Inferior parietal cortex (tissue), 1 donor: ENCODE measurements around the gene MAPRE2.

ENCODE experiments used
- DNase-seq: peaks from one replicate; pipeline ENCODE4 v3.0.0-alpha.2; 2016; ENCODE audit errors: extremely low spot score

MAPRE2 gene

GRCh38 chr18:35032113-35032512, 9.1 kb upstream of the MAPRE2 start:
- DNase-seq: no peak

GRCh38 chr18:35038029-35038428, 3.2 kb upstream of the MAPRE2 start:
- DNase-seq: no peak

DNA sequence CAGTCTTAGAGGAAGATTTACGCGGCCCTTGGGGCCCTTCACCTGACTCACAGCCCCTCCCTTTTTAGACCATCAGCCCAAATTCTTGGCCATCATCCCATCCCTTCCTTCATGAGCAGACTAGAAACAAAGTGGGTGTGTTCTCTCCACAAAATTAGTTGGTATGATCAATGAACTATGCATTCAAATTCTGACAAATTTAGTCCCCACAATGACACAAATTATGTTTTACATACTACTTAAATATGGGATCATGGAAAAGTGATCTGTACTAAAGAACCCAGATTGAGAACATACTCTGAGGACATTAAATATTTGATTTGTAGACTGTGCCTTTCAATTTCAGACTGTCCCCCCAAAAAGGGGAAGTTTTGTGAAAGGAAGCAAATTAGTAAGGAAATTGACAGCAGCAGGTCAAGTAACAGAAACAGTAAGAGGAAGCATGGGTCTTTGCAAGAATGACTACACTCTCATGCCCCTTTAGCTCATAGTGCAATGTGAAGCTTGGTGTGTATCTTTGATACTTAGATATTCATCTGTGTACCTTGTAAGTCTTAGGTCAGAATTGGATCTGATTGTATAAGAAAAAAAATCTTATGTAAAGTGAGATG, 2.2 kb upstream of the MAPRE2 start:
- no peak for DNase-seq

GRCh38 chr18:35040638-35040987, 600 bp upstream of the MAPRE2 start:
- no peak for DNase-seq

DNA sequence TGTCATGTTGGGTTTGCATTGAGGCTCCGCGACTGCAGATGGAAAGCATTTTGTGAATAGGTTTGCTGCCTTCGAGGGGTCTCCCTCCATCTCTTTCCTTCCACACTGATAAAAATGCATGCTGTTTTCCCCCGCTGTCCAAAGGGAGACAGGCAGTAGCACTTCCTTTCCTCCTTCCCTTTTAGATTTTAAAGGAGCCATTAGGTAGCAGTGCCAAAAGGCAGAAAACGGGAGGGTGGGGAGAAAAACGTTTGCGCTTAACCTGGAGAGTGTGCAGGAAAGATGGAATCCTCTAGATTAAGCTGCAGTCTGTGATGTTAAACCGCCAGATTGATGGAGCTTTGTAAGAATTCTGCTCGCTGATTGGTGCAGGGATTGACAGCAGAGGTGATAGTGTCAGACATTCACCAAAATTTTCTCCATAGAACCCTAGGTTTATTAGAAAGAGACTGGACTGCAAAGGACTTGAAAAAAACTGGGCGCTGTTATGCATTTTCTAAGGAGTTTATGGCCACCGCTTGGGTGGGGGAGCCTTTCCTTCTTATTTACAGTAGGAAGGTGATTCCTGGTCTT, 688 bp downstream of the MAPRE2 start:
- no peak for DNase-seq

DNA sequence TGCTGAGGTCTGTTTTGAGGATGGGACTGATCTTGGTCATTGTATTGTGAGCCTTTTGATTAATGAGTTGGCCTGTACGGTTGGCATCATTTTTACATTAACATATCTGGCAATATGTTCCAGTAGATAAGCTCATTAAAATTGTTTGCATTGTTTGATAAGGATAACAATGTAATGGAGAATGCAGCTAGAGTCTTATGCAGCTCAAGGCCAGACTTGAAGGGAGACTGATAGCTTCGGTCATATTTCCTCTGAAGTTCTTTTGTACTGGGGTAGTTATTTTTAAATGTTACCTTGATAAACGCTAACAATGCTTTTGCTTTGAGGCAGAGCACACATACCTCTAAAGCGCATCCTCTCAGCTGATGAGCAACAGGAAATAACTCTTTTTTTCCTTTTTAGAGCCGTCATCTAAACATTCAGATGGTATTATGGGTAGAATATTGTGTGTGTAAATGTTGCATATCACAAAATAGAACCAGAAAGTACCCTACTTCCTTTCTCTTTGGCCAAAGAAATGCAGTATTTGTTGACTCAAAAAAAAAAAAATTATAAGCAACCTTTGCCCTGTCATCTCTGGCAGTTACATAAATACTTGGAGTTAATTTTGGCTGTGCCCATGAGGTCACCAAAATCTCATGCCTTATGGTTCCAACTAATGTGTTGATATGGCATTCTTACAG, 1.3 kb downstream of the MAPRE2 start:
- no peak for DNase-seq

- DNase-seq: no peak
Observed at GRCh38 chr18:35043207-35043606, 2.0 kb downstream of the MAPRE2 start.

DNA sequence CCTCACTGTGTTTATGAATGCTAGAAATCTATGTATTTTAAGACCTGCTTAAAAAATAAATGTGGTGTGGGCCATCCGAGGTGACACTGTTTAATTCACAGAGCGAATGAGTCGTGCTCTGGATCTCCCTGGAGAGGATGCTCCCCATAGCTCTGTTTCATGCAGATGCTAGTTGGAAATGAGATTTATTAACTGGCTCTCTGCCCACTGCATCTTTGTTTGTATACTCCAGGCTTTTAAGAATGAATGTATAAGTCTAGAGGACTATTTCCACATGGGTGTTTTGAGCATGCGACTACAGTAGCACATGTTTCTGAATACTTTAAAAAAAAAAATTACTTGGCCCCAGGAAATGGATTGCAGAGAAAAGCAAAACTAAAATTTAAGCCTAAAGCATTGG, 3.9 kb downstream of the MAPRE2 start:
- no peak for DNase-seq

GRCh38 chr18:35045806-35046205, 4.6 kb downstream of the MAPRE2 start:
- DNase-seq: no peak

GRCh38 chr18:35047697-35048292, 6.6 kb downstream of the MAPRE2 start:
- no peak for DNase-seq

DNA sequence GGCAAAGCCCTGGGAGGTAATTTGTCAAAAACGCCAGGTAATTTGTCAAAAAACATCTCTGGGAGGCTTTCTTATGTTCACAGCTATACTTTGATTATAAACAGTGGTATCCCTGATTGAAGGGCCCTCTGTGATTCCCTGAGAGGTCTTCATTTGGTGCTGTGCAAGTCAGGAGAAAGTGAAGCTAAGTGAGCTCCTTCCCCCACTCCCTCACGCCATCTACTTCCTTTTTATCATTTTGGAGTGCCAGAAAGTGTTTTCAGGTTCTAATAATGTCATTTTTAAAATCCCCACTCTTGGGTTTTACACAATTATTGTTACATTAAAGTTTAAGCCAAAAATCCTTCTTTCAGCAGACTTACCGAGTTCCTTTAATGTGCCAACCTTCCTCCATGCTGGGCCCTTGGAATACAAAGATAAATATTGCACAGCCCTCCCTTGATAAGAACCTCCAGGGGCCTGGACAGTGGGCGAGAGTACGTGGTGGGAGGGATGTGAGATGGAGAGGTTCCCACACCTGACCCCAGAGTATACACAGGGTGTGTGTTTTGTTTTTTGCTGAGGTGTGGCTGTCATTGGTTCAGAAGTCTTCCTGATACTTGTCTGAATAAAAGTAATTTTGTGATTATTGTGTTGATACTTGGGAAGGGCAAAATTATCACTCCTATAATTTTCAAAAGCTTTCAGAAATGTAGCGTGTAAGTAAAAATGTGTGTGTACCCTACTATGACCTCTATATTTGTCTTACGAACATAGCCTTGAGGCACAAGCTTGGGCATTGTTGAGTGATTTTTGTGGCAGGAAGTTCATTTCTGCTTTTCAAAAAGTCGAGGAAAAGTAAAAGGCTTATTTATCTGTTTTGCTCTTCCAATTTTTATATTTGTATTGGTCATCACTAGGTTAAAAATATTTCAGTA, 8.2 kb downstream of the MAPRE2 start:
- no peak for DNase-seq

GRCh38 chr18:35050028-35050546, 8.9 kb downstream of the MAPRE2 start:
- no peak for DNase-seq

DNA sequence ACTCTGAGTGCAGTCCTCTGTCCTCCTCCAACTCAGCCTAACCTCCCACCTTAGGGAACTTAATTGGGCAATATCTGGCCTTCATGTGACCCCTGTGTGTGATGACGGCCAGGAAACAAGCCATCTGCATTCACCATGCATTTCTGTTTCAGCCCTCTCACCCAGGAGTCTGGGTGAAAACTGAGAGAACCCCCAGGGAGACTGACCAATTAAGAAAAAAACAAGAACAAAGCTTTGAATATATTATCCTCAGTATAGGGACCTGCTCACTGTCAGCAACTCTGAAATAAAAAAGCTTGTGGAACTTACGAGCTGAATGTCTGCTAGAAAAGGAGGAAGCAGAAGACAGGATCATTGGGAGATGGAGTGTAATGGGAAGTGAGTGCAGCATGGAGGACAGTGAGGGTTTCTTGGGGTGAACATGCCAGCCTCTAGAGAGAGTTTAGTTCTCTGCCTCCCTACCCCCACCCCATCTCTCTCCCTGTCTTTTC, 9.5 kb downstream of the MAPRE2 start:
- no peak for DNase-seq

DNA sequence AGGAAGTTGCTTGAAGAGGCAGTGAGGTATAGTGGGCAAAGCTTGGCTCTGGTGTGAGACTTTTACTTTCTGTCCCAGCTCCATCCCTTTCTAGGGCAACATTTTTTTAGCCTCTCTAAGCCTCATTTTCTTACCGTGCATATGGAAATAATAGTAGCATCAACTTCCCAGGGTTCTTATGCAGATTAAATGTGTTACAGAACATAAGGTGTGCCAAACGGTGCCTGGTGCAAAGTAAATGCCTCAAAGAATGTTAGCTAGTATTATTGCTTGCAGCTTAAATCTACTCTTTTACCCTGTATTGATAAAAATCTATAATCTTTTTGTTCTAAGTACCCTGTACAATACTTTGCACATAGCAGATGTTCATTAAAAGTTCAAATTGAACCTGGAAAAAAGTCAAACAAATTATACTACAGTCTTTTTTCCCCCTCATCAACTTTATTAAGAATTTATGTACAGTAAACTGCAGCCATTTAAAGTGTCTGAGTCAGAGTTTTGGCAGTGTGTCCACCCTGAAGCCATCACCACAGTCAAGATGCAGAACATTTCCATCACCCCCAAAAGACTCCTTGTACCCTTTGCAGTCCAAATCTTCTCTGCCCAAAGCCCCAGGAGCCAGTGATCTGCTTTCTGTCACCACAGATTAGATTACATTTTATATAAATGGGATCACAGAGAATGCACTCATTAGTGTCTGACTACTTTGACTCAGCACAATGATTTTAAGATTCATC, 10.6 kb downstream of the MAPRE2 start:
- DNase-seq: no peak

DNA sequence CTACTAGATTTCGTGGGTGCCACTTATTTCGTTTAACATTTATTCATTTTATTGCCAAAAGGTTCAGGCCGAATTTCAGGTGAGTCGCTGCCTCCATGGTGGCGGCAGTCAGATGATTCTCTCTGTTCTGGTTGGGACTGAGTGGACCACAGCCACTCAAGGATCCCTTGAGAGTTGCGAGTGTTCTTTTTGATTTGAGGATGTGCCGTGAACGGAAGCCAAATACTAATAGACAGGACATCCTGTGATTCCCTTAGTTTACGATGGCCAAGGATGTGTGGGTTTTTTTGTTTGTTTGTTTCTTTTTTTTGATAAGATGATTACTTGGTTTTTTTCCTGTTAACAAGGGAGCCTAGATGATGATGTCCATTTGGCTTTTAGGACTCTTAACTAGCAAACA, 13.2 kb downstream of the MAPRE2 start:
- no peak for DNase-seq

- no peak for DNase-seq
Observed at GRCh38 chr18:35055105-35055504, 13.9 kb downstream of the MAPRE2 start.

GRCh38 chr18:35055726-35056125, 14.5 kb downstream of the MAPRE2 start:
- no peak for DNase-seq

- DNase-seq: no peak
Observed at GRCh38 chr18:35059280-35059927, 18.2 kb downstream of the MAPRE2 start.

DNA sequence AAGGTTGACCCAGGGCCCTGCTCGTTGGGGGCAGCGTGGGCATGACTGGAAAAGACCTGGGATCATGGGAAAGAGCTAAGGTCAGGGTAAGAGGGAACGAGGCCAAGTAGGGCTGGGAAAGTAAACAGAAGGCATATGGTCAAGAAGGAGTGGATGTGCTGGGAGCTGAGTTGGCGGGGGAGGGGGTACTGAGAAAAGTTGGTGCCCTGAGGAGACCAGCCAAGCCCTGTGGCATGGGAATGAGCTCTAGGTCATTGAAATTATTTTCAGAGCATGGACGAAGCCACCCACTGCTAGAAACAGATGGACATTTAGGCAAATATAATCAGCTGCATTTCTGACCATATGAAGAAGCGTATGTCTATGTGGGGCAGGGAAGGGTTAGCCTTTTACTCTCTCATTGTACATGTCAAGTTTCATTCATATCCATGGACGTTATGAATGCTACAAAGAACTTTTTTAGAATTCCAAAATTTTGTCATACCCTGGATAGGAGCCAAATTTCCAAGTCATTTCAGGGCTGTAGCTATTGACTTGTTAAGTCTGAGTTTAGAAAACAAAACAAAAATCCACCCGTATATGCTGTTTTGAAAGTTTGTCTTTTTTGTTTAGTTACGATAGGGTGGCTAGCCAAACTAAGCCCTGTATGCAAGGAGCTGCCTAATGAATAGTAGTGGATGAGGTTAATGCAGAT, 19.1 kb downstream of the MAPRE2 start:
- no peak for DNase-seq

GRCh38 chr18:35061336-35061735, 20.1 kb downstream of the MAPRE2 start:
- DNase-seq: no peak
